Ovary (tissue), 9 donors: Measurements from ENCODE around the gene WWOX. TPM values are rescaled to one million over a fixed set of nuclear protein-coding genes. Genes with fewer than 3 reads are reported as not detected.

Experiments used
- DNase-seq, 5 donors: peaks; one replicate each; pipeline ENCODE4 v3.0.0-alpha.2; 2019 to 2020
- H3K27ac ChIP-seq, 2 donors: fragments of 200-600 bp; one replicate each; pipeline versions ENCODE4 v1.5.1 to v1.8.0; 2019 to 2022
- H3K27me3 ChIP-seq: fragments of 200-600 bp; one replicate; pipeline ENCODE4 v1.8.0; 2022
- H3K36me3 ChIP-seq: fragments of 200-600 bp; sonication (generic); one replicate; pipeline ENCODE4 v1.5.1; 2019
- H3K4me1 ChIP-seq: one replicate; pipeline ENCODE4 v1.8.1; 2013; ENCODE audit warnings: mild to moderate bottlenecking, moderate library complexity; ENCODE audit not compliant: insufficient read depth
- H3K4me3 ChIP-seq: fragments of 200-600 bp; sonication (generic); one replicate; pipeline ENCODE4 v1.5.1; 2017
- H3K9me3 ChIP-seq, 2 donors: fragments of 200-600 bp in 1 of 2; sonication (generic) in 1 of 2; one replicate each; pipeline versions ENCODE4 v1.5.1 to v1.8.1; 2013 to 2019; ENCODE audit warnings: mild to moderate bottlenecking in 1 of 2, moderate library complexity in 1 of 2
- CTCF ChIP-seq, 3 donors: fragments of 450-650 bp in 2 of 3; fragments of 200-600 bp in 1 of 3; IDR thresholded peaks; one replicate each; pipeline versions ENCODE4 v1.5.1 to v1.8.0; 2016 to 2022; ENCODE audit warnings: antibody characterized with exemption in 3 of 3, mild to moderate bottlenecking in 1 of 3
- EP300 ChIP-seq: sonication (generic); formaldehyde crosslinking; IDR thresholded peaks from one replicate; pipeline ENCODE4 v1.6.1; 2017; ENCODE audit warnings: antibody characterized with exemption
- POLR2A ChIP-seq: fragments of 450-650 bp; IDR thresholded peaks from one replicate; pipeline ENCODE4 v1.6.1; 2017; ENCODE audit warnings: antibody characterized with exemption, mild to moderate bottlenecking, moderate library complexity
- WGBS, 3 donors: extraction: QIAGEN DNeasy Blood & Tissue Kit in 1 of 3; methylation state at CpG; one replicate each; pipeline versions ENCODE4 v1.1.5 to v1.1.7; 2013 to 2017; 5-methylcytosine and 5-hydroxymethylcytosine counted together
- intact Hi-C, 4 donors: fragments of 100-400 bp; cut with DNase I; formaldehyde crosslinking; loops; one replicate each; pipeline versions ENCODE4 v1.11.0 to v1.15.1; 2022 to 2023
- polyA plus RNA-seq, 2 donors: library from polyadenylated mRNA; stranded (reverse); fragments of 200-250 nt in 1 of 2; fragments of 350-450 nt in 1 of 2; fragmentation: Illumina TruSeq in 1 of 2; extraction: RNeasy Lipid Tissue Mini Kit (QIAGEN cat#74804) in 1 of 2; gene quantifications; one replicate each; pipeline ENCODE4 v1.2.3, GENCODE V29; 2013 to 2014
- total RNA-seq, 7 donors: library from RNA; depleted of rRNA in 2 of 7; stranded (reverse); fragments of >200 nt in 2 of 7; fragmentation: NEBNext Ultra II Directional in 3 of 7; extraction: Animal tissue kit (Norgen Biotek cat#: 25700) in 3 of 7; gene quantifications; one replicate each; pipeline versions ENCODE4 v1.1.0 to v1.2.4, GENCODE V29; 2016 to 2023
- donor health status: DM: no; HTN: no; CAD: no; lungs with moderate emphysema.
- donor health status: DM: no; HTN: no; CAD: no.
- donor health status: Bipolar disorder and iron deficiency.
- donor health status: DM: yes; HTN: yes; CAD: no.
- donor health status: DM: no; HTN: no; CAD: no.
- donor health status: DM: yes; HTN: yes; CAD: no.

Gene WWOX
- total and polyA plus RNA-seq, 9 donors, result 11.0 to 40.5 (median 25.2) TPM

GRCh38 chr16:78195797-78196196 is 96.3 kb downstream of the WWOX start:
- no peaks in the 10 kb centered on the region for H3K27me3 ChIP-seq
- no peaks in the 10 kb centered on the region for H3K4me1 ChIP-seq
- H3K36me3 ChIP-seq, result no peaks in the 10 kb centered on the region
- TF ChIP-seq CTCF (IDR thresholded peaks at IDR 0.05) (no peak), POLR2A (no peak), EP300 (no peak)
- DNase-seq, result no peak
- intact Hi-C loops, result no loop called here
- WGBS, 3 donors, result 25 to 39% (median 36%) methylated on average over 4 of the region's 4 CpGs
- H3K27ac ChIP-seq, result no peak overlapping the region
- H3K4me3 ChIP-seq, result no peak overlapping the region
- H3K9me3 ChIP-seq, result no peaks in the 10 kb centered on the region

- Histone ChIP-seq H3K9me3 (no peaks in the 10 kb centered on the region), H3K36me3 (no peaks in the 10 kb centered on the region), H3K4me3 (no peak overlapping the region), H3K4me1 (no peaks in the 10 kb centered on the region), H3K27ac (no peak overlapping the region), H3K27me3 (no peaks in the 10 kb centered on the region)
- WGBS, 3 donors, result 34 to 54% (median 53%) methylated on average over 2 of the region's 2 CpGs
- TF ChIP-seq CTCF (IDR thresholded peaks at IDR 0.05) (no peak), EP300 (no peak), POLR2A (no peak)
- DNase-seq, result no peak
- intact Hi-C loops, result no loop called here
These were observed 97.0 kb downstream of the WWOX start for GRCh38 chr16:78196502-78196901.

GRCh38 chr16:78198288-78198687 is 98.8 kb downstream of the WWOX start:
- Histone ChIP-seq H3K27me3 (no peaks in the 10 kb centered on the region), H3K36me3 (no peaks in the 10 kb centered on the region), H3K4me3 (no peak overlapping the region), H3K4me1 (no peaks in the 10 kb centered on the region), H3K9me3 (no peaks in the 10 kb centered on the region), H3K27ac (no peak overlapping the region)
- no peak for DNase-seq
- 83 to 86% (median 83%) methylated on average over 5 of the region's 5 CpGs for WGBS, 3 donors
- no peak for TF ChIP-seq EP300
- TF ChIP-seq CTCF (IDR thresholded peaks at IDR 0.05), result no peak
- TF ChIP-seq POLR2A, result no peak
- intact Hi-C loops, result no loop called here

- no peaks in the 10 kb centered on the region for H3K36me3 ChIP-seq
- DNase-seq, result no peak
- no peak overlapping the region for H3K27ac ChIP-seq
- intact Hi-C loops, result no loop called here
- no peak overlapping the region for H3K4me3 ChIP-seq
- H3K9me3 ChIP-seq, result no peaks in the 10 kb centered on the region
- TF ChIP-seq POLR2A (no peak), CTCF (IDR thresholded peaks at IDR 0.05) (no peak), EP300 (no peak)
- WGBS, 3 donors, result 90 to 94% (median 92%) methylated on average over 7 of the region's 7 CpGs
- no peaks in the 10 kb centered on the region for H3K27me3 ChIP-seq
- no peaks in the 10 kb centered on the region for H3K4me1 ChIP-seq
These were observed 100.0 kb downstream of the WWOX start for GRCh38 chr16:78199325-78200022.
